ENCODE results near the gene TXNRD2.
A peak's percentile ranks its signal among the peaks of the same experiment; 100 is the strongest.
"Not testable (repeated sequence)": the region's sequence is repeated elsewhere in the genome, so short reads cannot be mapped to it uniquely, and the experiment has no call there.

Gene TXNRD2

DNA sequence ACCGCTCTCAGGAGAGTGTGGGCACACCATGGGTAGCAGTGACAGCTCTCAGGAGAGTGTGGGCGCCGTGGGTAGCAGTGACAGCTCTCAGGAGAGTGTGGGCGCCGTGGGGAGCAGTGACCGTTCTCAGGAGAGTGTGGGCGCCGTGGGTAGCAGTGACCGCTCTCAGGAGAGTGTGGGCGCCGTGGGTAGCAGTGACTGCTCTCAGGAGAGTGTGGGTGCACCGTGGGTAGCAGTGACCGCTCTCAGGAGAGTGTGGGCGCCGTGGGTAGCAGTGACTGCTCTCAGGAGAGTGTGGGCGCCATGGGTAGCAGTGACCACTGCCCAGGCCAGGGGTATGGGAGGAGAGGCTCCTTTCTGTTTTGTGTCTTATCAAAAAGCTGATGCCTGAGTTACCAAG is 33.7 kb downstream of the TXNRD2 start:
- DNase-seq: not testable (repeated sequence)

DNA sequence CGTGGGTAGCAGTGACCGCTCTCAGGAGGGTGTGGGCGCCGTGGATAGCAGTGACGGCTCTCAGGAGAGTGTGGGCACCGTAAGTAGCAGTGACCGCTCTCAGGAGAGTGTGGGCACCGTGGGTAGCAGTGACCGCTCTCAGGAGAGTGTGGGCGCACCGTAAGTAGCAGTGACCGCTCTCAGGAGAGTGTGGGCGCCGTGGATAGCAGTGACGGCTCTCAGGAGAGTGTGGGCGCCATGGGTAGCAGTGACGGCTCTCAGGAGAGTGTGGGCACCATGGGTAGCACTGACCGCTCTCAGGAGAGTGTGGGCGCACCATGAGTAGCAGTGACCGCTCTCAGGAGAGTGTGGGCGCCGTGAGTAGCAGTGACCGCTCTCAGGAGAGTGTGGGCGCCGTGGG is 34.8 kb downstream of the TXNRD2 start:
- not testable (repeated sequence) for DNase-seq

DNA sequence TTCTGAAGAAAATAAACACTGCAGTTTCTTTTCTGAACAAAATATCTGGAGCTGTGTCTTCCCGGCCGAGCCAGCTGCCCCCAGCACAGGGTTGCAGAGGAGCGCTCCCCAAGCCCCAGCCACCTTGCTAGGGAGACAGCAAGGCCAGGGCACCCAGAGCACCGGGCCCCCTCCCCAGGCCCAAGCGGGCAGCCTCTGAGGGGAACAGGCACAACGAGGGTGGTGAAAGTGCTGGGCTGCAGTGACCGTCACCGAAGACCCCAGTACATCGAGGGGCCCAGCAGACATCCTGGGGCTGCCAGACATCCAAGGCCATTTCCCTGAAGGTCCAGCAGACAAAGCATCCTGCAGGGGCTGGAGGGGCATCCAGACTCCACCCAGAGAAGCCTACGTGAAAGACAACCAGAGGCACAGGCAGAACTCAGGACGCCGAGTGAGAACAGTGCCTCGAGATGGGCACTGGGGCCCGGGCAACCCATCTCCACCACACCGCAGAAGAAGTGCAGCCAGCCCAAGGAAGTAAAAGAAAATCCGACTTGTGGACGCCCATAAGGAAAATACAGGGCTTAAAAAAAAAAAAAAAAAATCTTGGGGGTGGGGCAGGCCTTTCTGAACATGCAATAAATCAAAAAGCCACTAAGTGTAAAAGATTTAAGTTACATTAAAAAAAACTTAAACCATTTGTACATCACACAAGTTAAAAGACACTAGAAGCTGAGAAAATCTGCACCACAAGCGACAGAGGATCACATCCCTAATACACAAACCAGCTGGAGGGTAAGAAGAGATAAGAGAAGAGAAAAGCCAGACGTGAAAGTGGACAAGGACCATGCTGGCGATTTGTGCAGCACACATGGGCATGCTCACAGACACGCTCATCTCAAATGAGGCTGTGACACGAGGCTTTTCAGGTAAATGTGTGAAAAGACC is 36.0 kb downstream of the TXNRD2 start:
- no peak for DNase-seq

DNA sequence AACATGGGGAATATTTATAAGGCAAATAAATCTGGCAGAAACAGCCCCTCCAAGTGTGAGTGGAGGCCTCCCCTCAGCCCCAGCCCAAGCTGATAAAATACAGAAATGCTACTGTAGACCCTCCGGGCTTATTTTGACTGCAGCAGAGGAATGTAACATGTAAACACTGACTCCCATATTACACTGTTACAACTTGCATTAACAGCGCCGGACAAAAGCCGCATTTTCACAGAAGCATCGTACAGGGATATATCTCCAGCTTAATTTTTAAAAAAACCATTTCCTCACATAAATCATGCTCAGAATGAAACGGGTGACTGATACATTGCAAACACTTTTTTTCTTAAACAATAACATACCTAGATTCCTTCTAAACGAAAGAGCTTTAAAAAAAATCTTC is 36.7 kb downstream of the TXNRD2 start:
- no peak for DNase-seq

DNA sequence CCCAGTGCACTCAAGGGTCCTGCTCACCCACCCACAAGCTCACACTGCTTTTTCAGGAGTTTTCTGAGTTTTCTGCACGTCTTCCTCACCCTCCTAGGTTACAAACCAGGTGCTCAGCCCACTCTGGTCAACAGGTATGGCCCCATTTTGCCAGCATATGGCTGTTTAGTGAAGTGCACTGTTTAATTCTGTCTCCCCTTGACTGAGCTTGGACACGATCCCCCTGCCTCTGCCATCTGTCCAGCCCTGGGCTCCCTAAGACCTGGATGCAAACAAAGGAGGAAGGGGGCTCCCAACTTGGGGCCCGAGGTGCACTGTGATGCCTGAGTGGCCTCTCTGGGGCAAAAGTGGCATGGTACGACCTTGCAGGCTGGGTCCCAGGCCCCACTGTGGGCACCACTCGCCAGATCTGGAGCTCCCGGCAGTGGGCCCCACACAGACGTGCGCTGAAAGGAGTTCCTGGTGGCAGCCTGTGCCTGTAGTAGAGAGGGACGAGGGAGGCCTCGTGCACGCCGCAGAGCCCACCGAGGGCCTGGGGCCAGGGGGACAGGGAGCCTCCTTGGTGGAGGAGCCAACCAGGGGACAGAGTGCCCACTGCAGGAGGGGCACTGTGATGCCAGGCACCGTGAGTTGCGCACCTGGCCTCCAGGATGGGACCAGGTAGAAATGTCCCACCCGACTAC is 37.3 kb downstream of the TXNRD2 start:
- no peak for DNase-seq

DNA sequence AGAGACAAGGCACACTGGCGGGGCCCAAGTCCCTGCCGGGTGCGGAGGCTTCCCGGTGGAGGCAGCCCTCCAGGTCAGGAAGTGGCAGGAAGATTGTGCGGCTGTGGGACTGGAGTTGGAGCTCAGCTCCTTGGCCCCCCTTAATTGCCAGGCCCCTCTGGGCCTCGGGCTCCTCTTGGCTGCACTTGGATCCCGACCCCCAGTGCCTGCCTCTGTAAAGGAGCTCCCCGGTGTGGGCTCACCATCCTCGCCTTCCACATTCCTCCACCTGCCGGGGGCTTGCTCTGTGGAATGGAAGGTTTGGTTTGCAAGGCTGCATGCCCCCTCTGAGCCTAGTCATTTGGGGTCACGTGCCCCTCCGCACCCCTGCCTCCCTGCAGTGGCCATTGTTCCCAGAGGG is 38.1 kb downstream of the TXNRD2 start:
- no peak for DNase-seq

DNA sequence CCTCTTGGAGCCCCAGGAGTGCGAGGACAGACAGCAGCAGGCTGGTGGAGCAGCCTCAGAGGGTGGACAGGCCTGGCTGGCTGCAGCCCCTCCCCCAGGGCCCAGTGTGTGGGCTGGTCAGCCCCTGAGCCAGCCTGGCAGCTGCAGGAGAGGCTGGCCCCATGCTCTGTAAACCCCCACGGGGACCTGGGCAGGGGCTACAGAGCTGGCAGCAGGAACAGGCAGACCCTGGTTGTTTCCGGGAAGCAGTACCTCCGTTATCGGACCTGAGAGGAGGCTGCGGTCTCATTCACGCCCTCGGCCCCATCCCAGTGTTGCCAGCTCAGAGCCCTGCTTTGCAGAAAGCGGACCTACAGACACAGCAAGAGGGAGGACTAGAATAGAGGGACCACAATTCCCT is 38.6 kb downstream of the TXNRD2 start:
- DNase-seq: no peak

DNA sequence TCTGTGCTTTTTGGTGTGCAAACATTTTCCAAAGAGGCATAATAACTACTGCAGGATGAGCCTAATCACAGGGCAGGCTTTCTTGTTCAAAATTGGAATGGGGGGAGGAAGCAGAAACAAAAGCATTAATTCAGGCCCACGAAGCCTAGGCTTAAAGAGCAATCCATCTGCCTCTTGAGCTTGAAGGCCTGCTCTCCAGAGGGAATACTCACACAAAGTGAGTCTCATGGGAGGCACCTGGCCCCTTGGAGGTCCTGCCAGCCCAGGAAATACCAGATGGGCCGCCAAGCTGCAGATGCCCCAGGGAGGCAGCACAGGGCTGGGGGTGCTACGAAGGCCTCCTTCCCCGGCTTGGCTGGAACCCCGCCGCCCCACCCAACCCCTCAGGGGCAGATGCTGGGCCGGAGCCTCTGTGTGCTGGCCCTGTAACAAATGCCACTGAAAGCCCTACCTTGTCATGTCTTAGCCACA is 39.3 kb downstream of the TXNRD2 start:
- no peak for DNase-seq

DNA sequence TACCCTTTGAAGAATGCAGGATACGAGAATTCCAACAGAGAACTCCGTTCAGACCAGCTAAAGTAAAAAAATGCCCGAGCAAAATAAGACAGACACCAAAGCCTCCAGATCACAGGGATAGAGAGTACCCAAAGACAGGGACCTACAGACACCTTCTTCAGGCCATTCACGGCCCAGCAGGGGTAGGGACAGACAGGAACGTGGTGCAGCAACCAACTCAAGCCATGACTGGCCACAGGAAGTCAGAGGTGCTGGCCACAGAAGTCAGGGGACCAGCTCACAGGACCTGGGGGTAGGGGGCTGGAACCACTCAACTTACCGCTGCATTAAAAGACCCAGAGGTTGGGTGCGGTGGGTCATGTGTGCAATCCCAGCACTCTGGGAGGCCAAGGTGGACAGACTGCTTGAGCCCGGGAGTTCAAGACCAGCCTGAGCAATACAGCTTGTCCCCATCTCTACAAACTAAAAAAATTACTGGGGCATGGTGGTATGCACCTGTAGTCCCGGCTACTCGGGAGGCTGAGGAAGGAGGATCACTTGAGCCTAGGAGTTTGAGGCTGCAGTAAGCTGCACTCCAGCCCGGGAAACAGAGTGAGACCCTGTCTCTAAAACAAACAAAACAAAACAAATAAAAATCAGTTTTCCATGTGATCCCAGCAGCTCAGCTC is 39.9 kb downstream of the TXNRD2 start:
- no peak for DNase-seq

DNA sequence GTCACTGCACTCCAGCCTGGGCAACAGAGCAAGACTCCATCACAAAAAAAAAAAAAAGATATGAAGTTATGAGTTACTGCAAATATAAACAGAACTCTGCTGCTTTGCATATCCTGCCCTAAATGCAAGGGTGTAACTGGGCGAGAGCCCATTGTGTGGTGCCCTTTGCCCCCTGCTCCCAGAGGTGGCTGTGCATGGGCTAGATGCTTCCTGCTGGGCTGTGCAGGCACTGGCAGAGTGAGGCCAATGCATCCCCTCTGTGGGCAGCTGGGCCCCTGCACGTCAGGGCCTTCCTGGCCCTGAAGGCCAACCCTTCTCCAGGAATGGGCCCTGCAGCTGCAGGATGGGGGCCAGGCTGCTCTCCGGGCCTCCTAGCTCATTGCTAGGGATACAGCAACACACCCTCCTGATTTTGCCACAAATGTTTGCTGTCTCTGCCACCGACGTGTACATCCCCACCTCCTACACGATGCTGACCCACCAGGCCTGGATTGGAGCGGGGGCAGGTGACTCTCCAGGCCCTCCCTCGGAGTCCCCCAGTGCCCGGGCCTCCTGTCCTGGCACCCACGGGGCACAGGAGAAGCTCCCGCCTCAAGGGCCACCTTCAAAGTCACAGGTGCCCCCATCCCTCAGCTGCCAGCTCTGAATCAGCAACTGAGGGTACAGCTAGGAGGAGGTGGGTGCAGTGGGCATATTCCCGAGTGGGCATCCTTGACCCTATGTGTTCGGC is 40.7 kb downstream of the TXNRD2 start:
- DNase-seq: no peak

DNA sequence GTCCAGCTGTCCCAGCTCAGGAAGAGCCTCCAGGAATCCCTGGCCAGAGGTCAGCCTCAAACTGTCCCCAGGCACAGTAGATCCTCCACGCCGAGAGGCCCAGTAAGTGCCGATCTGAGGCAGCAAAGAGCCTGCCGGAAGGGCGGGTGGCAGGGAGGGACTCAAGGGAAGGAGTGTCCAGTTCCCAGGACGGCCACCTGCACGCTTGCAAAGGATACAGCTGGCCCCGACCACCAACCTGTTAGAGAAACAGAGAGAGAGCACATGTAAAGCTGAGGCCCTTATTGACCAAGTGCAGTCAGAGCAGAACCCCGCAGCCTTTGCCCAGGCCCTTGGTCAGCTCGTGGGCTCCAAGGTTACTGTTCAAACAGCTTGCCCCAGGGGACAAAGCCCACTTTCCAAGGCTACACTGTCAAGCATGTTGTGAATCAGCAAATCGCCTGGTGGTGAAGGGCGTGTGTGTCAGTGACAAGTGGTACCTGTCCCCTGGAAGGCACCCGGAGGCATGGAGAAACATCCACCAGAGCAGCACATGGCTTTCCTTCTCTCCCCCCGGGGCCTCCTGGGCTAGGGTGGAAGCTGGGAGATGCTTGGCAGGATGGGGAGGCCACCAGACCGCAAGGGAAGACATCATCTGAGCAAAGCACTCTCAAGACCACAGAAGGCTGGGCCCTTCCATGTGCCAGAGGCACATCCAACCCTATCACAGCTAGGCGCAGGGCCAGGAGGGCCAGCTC is 42.6 kb downstream of the TXNRD2 start:
- DNase-seq: no peak

DNA sequence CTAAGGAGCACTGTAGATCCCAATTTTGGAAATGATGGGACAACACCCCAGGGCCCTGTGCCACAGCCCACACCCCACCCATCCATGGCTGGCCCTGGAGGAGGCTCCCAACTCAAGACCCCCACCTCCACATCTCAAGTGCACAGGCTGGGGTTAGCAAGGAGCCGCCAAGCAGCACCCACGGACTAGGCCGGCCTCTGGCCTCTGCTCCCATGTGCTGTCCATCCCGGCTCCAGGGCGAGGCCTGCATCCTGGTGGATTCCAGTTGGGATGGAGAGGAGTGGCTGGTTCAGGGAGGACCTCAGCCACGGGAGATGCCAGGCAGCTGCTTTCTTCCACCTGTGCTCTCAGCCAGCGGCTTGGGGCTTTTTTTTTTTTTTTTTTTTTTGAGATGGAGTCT is 43.5 kb downstream of the TXNRD2 start:
- no peak for DNase-seq

DNA sequence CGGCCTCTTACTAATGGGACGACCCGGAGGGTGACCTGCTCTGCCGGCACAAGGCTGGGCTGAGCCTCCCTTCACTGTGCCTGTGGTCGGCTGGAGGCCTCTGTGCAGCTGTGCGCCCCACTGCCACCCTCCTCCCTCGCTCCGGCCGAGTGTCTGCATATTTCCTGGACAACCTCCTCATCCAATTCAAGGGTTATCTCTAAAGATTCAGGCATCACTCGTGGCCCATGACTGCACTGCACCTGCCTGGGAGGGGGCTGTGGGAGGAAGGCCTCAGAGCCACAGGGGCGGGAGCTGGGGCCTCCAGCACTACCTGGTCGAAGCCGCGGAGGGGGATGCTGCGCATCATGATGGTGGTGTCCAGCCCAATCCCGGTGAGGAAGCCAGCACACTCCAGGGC is 43.9 kb downstream of the TXNRD2 start:
- DNase-seq: no peak

DNA sequence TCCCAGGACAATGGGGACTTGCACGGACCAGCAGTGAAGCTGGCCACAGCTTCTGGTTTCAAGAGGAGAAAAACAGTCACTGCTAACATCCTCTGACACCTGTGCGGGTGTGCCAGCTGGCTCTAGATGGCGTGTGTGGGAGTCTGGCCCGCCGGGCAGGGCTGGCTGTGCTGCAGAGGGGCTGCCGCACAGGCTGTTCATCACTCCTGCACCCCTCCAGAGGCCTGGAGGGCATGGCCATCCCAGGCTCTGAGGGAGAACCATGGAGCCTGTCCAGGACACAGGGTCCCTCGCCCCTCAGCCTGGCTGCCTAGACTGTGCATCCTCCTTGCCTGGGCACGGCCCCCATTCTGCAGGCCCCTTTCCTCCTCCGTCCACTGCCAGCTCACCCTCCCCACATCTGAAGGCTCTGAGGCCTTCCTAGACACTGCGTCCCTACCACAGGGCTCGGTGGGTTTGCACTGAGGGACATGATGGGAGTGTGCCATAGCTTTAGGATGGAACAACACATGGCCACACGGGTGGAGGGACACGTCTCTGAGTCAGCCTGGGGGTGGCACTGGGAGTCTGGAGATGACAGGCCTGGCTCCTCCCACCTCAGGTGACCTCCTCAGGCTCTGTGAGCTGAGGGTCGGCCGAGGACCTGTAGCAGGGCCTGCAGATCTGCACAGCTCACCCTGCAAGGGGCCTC is 44.8 kb downstream of the TXNRD2 start:
- DNase-seq: peak in 1 of 51 donors; percentile 45

DNA sequence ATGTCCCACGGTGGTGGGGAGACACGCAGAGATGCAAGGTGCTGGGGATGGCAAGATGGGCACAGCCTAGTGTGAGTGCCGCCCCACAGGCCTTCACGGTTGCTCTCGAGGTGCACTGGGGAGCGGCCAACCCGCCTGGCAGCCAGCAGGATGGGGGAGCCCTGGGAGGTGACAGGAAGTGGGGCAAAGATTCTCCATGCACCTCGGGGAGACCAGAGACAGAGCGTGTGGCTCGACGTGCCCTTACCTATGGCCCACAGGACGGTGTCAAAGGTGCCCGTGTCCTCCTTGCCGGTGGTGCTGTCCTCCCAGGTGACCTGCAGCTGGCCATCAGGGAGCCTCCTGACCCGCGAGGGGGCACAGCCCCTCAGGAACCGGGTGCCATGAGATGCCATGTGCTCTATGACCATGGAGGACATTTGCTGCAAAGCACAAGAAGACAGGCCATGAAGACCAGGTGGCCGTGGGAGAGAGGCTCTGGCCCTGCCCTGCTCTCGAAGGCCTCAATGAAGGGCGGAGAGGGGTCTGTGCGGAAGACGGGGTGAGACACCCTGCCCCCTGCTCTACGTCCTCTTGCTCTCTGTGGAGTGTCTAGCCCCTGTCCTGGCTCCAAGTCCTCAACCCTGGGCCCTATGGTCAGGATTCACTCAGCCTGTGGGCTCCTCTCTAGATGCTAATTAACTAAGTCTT is 46.3 kb downstream of the TXNRD2 start:
- no peak for DNase-seq

DNA sequence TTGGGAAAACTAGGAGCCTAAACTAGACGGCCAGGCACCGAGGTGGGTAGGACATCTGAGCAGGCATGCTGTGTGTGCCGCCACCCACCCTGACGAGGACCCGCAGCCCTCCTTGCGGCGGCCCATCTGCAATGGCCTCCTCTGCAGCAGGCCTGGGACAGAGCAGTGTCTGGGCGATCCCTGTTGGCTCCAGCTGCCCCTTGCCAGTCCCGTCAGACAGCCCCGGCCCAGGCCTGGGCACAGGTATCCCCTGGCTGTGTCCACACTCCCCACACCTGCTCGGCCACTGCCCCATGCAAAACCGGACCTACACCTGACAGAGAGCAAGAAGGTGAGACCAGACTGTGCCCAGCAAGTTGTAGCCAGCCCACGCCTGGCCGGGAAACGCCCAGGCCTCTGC is 48.3 kb downstream of the TXNRD2 start:
- no peak for DNase-seq

DNA sequence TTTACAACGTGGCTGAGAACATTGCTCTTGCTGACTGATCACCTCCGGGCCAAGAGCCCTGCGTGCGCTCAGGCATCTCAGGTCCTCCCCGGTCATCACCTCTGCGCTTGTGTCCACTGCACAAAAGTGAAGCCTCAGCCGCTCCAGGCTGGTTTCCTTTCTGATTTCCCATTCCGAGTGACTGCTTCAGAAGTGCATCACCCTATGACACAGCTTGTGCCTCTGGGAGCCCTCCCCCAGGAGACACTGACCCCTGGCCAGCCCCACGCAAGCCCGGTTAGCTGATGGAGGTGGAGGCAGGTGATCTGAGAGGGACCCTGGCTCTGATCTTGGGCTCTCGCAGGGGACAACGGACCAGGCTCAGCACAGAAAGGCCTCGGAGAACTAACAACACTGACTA is 48.7 kb downstream of the TXNRD2 start:
- DNase-seq: no peak

DNA sequence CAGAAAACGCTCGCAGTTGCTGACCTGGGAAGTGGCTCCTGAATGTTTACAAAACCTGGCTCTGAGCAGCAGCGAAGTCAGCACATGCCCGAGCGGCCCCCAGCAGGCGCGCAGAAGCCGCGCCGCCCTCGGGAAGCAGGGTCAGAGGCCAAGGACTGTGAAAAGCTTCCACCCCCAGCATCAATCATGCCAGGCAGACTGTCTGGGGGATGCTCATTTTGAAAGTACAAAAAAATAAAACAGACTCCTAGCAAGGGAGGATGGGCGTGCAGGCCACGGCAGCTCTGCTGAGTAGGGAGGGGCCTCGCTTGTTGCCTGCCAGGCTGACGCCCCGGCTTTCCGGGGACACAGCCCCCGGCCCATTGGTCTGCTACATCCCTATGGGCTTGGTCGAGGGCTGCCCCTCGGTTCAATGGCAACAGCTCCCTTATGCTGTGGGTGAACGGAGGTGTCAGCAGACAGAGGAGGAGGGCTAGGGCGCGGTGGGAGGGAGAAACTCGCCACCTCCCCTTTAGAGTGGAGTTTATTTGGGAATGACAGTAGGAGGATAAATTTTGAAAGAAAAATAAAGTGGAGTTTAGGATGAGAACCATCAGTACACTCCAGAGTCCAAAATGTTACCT is 49.2 kb downstream of the TXNRD2 start:
- DNase-seq: no peak

All from hypothalamus (tissue), 51 donors.